Cerebellar cortex (tissue), 1 donor: ENCODE measurements around the gene CDC42BPA.
"Not testable (repeated sequence)": the region's sequence is repeated elsewhere in the genome, so short reads cannot be mapped to it uniquely, and the experiment has no call there.

ENCODE experiments used
- DNase-seq: peaks from one replicate; pipeline ENCODE4 v3.0.0-alpha.2; 2015; ENCODE audit warnings: low spot score

Gene CDC42BPA

GRCh38 chr1:227125929-227126545 is 192.3 kb downstream of the CDC42BPA start:
- DNase-seq, result no peak

GRCh38 chr1:227124473-227124872 is 193.8 kb downstream of the CDC42BPA start:
- DNase-seq, result no peak

- no peak for DNase-seq
These were observed 197.5 kb downstream of the CDC42BPA start for GRCh38 chr1:227120826-227121225.

GRCh38 chr1:227112538-227112937 is 205.8 kb downstream of the CDC42BPA start:
- DNase-seq, result no peak

- no peak for DNase-seq
These were observed 206.5 kb downstream of the CDC42BPA start for GRCh38 chr1:227111782-227112181.

- not testable (repeated sequence) for DNase-seq
These were observed 213.0 kb downstream of the CDC42BPA start for GRCh38 chr1:227105291-227105690.

GRCh38 chr1:227102056-227102455 is 216.2 kb downstream of the CDC42BPA start:
- DNase-seq, result no peak

- no peak for DNase-seq
These were observed 223.9 kb downstream of the CDC42BPA start for GRCh38 chr1:227094249-227094966.

- DNase-seq, result no peak
These were observed 225.0 kb downstream of the CDC42BPA start for GRCh38 chr1:227093309-227093708.

GRCh38 chr1:227092069-227092468 is 226.2 kb downstream of the CDC42BPA start:
- no peak for DNase-seq

- DNase-seq, result no peak
These were observed 231.7 kb downstream of the CDC42BPA start for GRCh38 chr1:227086636-227087035.

- no peak for DNase-seq
These were observed 235.1 kb downstream of the CDC42BPA start for GRCh38 chr1:227082999-227083746.

GRCh38 chr1:227077783-227078182 is 240.5 kb downstream of the CDC42BPA start:
- DNase-seq, result no peak

- no peak for DNase-seq
These were observed 244.5 kb downstream of the CDC42BPA start for GRCh38 chr1:227073786-227074185.

- DNase-seq, result no peak
These were observed 245.3 kb downstream of the CDC42BPA start for GRCh38 chr1:227072991-227073390.

GRCh38 chr1:227071895-227072587 is 246.3 kb downstream of the CDC42BPA start:
- DNase-seq, result no peak

GRCh38 chr1:227070638-227071285 is 247.5 kb downstream of the CDC42BPA start:
- no peak for DNase-seq

GRCh38 chr1:227069490-227069889 is 248.8 kb downstream of the CDC42BPA start:
- DNase-seq, result no peak

GRCh38 chr1:227068883-227069282 is 249.4 kb downstream of the CDC42BPA start:
- DNase-seq, result no peak

GRCh38 chr1:227066999-227067398 is 251.3 kb downstream of the CDC42BPA start:
- peak; percentile 12 for DNase-seq

- no peak for DNase-seq
These were observed 253.0 kb downstream of the CDC42BPA start for GRCh38 chr1:227065311-227065710.

- DNase-seq, result no peak
These were observed 256.0 kb downstream of the CDC42BPA start for GRCh38 chr1:227062306-227062705.
